Measurements from ENCODE around the gene NCBP2.
A peak's percentile ranks its signal among the peaks of the same experiment; 100 is the strongest.

Gene NCBP2

GRCh38 chr3:196936288-196936687 lies 6.0 kb downstream of the NCBP2 start:
- DNase-seq = no peak

DNA sequence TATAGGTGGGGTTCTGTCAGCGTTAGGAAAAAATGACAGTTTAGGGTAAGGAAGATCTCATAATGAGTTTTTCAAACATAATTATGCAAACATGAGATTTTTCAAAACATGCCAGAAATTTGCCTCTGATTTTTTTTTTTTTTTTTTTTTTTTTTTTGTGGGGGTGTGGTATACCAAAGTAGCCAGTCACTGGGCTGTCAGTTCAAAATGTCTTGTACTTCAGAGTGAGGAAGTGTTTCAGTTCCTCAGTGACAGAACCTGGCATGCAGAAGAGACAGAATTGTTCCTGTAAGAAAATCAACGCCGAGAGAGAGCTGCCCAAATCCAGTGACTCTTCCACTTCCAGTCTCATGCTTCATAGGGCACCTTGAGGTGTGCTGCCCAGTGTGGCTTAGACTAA lies 9.7 kb downstream of the NCBP2 start:
- peak in 1 of 2 experiments; percentile 9 for DNase-seq

DNA sequence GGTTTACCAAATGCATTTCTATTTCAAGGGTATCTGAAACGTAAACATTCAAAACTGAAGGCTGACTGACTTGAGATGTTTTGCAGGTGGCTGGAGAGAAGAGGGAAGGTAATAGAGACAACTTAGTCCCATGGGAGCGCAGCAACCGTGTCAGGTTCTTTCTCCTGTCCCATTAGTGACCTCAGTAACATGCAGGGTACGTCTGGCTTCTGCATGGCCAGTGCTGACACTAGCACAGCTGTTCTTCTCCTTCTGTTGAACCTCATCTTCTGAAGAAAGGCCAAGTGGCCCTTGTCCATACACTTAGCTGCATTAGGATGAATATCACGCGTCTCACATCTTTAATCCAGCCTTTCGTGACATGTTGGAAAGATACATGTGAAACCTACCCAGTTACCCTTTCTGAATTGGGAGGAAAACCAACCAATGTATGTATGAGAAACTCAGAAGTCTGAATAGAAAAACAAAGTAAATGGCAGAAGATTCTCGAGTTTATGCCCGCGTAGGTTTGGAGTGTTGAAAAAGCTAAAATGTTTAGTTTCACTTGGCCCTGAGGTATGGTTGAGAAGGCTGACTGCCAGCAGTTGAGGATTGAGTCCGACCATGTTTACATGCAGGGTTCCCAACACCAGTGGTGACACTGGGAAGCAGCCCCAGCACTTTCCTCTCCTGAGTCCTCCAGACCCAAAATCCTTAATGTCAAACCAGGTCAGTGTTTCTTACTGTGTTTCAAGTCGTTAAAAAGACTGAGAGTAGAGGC lies 10.3 kb downstream of the NCBP2 start:
- DNase-seq = no peak

- DNase-seq = no peak
These were observed 11.2 kb downstream of the NCBP2 start for GRCh38 chr3:196931157-196931556.

GRCh38 chr3:196927571-196928453 lies 14.5 kb downstream of the NCBP2 start:
- no peak for DNase-seq

DNA sequence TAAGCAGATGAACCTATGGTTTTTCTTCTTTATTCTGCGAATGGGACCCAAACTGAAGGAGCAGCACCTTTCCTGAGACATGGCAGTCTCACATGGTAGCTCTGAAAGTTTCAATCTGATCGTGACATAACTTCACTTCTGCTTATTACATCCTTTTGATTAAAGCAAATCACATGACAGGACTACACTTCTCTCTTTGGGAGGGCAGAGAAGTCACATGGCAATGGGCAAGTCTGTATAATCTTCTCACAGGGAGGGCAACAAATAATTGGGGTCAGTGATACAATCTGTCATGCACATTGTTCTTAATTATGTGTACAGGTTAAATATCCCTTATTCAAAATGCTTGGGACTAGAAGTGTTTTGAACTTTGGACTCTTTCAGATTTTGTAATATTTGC lies 21.6 kb downstream of the NCBP2 start:
- no peak for DNase-seq

- DNase-seq = no peak
These were observed 23.4 kb downstream of the NCBP2 start for GRCh38 chr3:196918968-196919367.

DNA sequence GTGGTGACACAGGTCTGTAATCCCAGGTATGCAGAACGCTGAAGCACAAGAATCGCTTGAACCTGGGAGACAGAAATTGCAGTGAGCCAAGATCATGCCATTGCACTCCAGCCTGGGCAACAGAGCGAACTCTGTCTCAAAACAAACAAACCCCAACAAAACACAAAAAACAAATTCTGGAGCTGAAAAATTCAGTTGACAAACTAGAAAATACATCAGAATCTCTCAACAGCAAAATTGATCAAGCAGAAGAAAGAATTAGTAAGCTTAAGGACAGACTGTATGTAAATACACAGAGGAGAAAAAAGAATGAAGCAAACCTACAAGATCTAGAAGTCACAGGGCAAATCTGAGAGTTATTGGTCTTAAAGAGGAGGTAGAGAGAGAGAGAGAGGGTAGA lies 25.3 kb downstream of the NCBP2 start:
- DNase-seq = no peak

DNA sequence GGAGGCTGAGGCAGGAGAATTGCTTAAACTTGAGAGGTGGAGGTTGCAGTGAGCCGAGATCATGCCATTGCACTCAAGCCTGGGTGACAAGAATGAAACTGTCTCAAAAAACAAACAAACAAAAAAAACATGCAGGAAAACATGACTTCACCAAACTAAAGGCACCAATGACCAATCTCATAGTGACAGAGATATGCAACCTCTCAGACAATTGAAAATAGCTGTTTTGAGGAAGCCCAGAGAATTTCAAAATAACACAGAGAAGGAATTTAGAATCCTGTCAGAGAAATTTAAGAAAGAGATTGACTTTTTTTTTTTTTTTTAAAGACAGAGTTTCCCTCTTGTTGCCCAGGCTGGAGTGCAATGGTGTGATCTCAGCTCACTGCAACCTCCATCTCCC lies 26.1 kb downstream of the NCBP2 start:
- no peak for DNase-seq

GRCh38 chr3:196915375-196915774 lies 27.0 kb downstream of the NCBP2 start:
- no peak for DNase-seq

DNA sequence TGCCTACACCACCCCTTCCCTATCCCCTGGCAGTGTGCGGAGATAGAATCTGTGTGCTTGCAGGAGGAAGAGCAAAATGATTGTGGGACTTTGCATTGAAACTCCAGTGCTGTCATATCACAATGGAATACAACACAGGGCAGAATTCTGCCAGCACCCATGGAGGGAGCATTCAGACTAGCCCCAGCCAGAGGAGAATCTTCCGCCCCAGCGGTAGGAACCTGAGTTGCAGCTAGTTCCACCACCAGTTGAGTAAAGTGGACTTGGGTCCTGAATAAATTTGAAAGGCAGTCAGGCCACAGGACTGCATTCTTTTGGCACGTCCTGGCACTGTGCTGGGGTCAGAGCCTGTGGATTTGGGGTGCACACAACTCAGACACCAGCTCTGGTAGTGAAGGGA lies 27.5 kb downstream of the NCBP2 start:
- no peak for DNase-seq

GRCh38 chr3:196903740-196904139 lies 38.6 kb downstream of the NCBP2 start:
- DNase-seq = no peak

- no peak for DNase-seq
These were observed 40.0 kb downstream of the NCBP2 start for GRCh38 chr3:196902296-196902695.

- no peak for DNase-seq
These were observed 40.6 kb downstream of the NCBP2 start for GRCh38 chr3:196901768-196902167.

DNA sequence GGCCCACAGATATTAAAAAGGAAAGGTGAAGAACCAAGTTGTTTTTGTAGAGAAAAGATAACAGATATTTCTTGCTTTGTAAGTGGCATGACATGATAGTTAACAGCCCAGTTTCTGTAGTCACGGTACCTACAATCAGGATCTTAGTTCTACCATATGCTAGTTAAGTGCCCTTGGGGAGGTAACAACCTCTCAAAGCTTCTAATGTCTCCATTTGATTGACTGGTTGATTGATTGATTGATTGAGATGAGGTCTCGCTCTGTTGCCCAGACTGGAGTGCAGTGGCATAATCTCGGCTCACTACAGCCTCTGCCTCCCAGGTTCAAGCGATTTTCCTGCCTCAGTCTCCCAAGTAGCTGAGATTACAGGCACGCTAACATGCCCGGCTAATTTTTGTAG lies 46.1 kb downstream of the NCBP2 start:
- no peak for DNase-seq

DNA sequence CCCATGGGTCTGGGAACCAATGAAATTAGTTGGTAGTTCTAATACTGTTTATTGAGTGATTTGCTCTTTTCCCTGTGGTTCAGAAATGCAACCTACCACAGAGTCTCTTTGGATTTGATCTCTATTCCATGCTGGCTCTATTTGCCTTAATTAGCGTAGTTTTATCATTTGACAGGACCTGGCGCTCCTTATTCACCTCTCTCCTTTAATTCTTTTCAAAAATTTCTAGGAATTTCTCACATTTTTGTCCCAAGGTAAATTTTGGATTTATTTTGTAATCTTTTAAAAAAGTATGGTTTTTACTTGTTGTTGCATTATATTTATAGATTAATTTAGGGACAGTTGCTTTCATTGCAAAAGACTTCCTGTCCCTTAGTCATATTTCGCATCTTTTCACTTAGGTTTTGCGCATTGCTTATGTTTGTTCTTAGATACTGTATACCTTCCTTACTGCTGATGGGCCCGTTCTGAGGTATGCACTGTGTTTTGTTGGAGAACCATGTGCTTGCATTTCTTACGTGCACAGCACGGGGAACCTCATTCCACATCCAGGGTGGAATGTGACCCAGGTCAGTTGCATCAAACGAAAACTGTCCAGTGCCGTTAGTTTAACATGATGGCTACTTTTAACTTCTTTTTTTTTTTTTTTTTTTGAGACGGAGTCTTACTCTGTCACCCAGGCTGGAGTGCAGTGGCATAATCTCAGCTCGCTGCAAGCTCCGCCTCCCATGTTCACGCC lies 47.6 kb downstream of the NCBP2 start:
- DNase-seq = no peak

DNA sequence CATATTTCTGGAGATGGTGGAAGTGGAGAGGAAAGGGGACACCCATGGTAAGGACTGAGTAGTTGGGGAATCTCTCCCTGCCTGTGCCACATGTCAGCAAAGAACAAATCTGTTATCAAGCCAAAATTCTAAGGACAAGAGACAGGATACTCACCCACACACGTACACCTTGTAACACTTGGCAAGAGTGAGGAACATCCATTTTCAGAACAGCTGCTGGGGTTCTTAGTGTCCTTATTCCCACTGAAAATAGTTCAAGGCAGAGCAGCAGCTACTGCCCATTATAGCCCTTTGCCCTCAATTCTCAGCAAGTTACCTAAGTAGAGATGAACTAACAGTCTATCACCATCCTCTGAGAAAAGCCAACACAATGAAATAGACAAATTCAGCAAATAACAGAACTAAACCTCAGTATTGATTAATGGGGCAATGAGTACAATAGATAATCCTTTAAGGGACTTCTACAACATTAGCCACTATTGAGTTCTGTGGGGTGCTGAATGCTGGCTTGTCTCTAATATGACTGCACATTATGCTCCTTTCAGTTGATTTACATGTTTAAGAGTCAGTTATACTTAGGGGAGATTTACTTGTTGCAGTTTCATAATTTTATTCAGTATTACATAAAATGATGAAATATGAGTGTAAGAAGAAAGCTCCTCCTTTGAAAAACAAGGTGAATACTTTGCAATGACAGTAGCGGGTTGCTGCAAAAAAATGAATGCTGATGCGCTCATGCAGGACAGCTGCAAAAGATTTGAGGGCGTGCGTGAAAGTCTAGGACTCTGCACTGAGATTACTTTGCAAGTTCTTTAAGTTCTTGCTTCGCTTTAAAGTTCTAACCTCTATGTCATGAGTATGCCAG lies 52.3 kb downstream of the NCBP2 start:
- no peak for DNase-seq

- DNase-seq = no peak
These were observed 56.2 kb downstream of the NCBP2 start for GRCh38 chr3:196886144-196886543.

All from Kasumi-1 (cell line).